Glomerular visceral epithelial cell (primary cell): ENCODE measurements around the gene WFIKKN1.

ENCODE experiments used
- DNase-seq: peaks from one replicate; pipeline ENCODE4 v3.0.0-alpha.2; 2016; ENCODE audit errors: extremely low spot score

The WFIKKN1 gene

DNA sequence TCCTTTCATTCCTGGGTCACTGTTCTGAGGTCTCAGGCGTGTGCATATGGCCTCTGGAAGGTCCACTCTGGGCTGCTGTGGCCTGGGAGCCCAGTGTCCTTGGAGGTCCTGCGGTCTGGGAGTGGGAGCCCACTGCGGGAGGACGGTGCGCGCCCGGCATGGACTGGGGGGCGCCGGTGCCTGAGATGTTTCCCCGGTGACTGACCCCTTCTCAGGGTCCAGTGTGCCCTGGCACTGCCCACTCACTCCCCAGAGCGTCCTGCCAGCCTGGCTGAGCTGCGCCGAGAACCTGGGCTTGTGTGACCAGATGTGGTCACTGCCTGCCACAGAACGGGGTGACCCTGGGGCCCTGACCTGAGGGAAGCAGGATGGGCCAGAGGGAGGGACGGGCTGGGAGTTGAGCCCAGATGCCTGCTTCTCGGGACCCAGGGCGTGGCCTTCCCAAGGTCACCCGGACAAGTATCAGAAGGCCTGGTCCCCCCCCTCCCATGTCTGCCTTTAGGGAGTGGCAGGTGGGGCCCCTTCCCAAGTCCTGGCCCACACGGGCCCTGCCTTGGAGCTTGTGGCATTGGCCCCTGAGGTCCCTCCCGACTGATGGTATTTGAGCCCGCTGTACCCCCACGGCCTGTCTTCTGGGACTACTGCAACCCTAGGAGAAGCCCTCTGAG is 43.6 kb downstream of the WFIKKN1 start:
- no peak for DNase-seq

DNA sequence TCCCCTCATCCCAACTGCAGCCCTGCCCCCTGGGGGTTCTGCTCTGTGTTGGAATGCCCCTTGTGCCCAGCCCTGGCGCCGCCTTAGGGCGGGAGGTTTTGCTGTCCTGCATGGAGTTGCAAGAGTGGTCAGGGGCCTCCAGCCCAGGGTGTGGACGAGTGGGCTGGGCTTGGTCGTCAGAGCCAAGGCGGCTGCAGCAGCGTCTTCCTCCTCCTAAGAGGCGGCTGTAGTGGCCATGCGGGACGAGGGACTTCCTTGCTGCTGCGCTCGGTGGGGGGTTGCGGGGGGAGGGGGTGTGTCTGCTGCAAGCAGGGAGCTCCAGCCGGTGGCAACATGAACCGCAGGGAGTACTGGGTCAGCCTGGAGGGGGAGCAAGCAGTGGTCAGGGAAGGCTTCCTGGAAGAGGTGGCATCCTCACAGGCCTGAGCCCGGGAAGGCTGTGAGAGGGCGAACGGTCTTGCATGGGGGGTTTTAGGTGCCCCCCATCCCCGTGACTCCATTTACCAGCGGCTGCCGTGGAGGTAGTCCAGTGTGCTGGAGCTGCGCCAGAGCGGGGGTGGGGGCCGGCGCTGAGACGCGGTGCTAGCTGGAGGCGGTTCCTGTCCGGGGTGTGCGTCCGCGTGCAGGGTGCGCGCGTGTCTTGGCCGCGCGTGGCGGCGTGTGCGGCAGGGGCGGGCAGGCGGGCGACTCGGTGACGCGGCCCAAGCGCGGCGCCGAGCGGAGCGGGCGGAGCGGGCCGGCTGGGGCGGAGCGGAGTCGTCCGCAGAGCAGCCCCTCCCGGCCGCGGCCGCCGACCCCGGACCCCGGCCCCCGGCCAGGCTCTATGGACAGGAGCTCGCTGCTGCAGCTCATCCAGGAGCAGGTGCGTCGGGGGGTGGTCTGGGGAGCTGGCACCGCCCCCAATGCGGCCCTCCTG is 44.4 kb downstream of the WFIKKN1 start, which contains the start of gene RHBDL1:
Gene RHBDL1 (plus strand): TSS at position 704 of the 916 bp plus-strand sequence. CDS start 120 bp downstream, at position 824.
- no peak for DNase-seq

DNA sequence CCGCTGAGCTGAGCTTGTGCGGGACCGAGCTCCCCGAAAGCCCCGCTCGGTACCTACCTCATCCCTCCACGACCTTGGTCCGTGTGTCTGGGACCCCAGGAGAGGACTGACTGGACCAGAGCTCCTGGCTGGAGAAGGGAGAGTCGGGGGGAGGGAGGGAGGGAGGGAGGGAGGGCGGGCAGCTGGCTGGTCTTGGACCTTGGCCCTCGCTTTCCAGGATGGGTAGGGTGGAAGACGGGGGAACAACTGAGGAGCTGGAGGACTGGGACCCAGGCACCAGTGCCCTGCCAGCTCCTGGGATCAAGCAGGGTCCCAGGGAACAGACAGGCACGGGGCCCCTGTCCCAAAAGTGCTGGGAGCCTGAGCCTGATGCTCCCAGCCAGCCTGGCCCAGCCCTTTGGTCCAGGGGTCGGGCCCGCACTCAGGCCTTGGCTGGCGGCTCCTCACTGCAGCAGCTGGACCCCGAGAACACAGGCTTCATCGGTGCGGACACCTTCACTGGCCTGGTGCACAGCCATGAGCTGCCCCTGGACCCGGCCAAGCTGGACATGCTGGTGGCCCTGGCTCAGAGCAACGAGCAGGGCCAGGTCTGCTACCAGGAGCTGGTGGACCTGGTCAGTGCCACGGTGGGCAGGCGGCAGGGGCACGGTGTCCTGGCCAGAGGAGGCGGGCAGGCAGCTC is 45.2 kb downstream of the WFIKKN1 start:
- DNase-seq, result no peak

DNA sequence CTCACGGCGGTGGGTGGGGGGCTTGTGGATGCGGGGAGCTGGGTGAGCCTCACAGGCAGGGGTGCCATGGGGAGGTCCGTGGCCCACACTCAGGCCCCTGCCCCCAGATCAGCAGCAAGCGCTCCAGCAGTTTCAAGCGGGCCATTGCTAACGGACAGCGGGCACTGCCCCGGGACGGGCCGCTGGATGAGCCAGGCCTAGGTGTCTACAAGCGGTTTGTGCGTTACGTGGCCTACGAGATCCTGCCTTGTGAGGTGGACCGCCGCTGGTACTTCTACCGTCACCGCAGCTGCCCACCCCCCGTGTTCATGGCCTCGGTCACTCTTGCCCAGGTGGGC is 45.7 kb downstream of the WFIKKN1 start:
- no peak for DNase-seq

DNA sequence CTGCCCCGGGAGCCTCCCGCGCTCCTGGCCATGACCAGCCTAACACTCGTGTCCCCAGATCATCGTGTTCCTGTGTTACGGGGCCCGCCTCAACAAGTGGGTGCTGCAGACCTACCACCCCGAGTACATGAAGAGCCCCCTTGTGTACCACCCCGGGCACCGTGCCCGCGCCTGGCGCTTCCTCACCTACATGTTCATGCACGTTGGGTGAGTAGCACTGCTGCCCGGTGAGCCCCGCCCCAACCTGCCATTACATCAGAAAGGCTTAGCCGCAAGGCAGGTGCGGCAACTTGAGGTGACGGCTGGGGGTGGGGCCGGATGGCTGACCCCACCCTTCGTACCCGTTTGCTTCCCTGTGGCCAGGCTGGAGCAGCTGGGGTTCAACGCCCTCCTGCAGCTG is 46.1 kb downstream of the WFIKKN1 start:
- no peak for DNase-seq

DNA sequence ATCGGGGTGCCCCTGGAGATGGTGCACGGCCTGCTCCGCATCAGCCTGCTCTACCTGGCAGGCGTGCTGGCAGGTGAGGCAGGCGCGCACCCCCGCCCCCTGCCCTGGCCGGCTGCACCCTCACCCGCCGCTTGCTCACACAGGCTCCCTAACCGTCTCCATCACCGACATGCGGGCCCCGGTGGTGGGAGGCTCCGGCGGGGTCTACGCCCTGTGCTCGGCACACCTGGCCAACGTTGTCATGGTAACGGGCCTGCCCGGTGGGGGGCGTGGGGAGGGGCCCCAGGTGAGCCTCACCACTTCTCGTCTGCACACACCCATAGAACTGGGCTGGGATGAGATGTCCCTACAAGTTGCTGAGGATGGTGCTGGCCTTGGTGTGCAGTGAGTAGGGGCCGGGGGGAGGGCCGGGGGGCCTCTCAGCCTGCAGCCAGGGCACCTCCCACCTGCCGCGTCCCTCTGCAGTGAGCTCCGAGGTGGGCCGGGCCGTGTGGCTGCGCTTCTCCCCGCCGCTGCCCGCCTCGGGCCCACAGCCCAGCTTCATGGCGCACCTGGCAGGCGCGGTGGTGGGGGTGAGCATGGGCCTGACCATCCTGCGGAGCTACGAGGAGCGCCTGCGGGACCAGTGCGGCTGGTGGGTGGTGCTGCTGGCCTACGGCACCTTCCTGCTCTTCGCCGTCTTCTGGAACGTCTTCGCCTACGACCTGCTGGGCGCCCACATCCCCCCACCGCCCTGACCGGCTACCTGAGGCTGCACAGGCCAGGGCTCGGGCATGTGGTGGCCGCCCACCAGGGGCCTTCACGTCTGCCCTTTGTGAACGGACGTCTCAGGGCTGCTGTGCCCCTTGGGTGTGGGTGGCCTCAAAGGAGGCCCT is 46.8 kb downstream of the WFIKKN1 start:
- DNase-seq, result no peak

DNA sequence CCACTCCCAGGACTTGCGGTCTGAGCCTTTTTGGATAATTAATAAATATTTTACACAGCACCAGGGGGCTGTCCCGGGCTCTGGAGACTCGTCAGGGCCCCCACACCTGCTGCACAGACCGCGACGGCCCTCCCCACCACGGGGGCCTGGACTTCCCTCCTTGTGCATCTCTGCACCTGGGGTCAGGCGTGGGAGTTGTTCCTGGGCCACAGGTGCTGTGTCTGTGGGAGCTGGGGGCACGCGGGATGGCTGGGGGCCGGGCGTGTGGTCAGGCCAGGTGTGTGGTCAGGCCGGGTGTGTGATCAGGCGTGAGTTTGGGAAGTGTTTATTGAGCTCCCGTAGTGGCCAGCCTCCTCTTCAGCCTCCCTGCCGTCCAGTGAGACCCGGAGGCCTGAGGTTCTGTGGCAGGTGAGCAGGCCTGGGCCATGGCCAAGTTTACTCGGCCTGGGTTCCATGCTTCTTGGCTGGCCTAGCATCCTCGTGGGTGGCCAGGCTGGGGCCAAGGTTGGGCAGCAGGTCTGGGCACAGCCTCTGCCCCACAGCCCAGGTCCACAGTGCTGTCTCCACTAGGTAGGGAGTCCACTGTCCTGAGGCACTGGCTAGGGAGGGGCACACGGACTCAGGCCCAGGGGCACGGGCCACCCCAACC is 47.5 kb downstream of the WFIKKN1 start:
- DNase-seq, result no peak

DNA sequence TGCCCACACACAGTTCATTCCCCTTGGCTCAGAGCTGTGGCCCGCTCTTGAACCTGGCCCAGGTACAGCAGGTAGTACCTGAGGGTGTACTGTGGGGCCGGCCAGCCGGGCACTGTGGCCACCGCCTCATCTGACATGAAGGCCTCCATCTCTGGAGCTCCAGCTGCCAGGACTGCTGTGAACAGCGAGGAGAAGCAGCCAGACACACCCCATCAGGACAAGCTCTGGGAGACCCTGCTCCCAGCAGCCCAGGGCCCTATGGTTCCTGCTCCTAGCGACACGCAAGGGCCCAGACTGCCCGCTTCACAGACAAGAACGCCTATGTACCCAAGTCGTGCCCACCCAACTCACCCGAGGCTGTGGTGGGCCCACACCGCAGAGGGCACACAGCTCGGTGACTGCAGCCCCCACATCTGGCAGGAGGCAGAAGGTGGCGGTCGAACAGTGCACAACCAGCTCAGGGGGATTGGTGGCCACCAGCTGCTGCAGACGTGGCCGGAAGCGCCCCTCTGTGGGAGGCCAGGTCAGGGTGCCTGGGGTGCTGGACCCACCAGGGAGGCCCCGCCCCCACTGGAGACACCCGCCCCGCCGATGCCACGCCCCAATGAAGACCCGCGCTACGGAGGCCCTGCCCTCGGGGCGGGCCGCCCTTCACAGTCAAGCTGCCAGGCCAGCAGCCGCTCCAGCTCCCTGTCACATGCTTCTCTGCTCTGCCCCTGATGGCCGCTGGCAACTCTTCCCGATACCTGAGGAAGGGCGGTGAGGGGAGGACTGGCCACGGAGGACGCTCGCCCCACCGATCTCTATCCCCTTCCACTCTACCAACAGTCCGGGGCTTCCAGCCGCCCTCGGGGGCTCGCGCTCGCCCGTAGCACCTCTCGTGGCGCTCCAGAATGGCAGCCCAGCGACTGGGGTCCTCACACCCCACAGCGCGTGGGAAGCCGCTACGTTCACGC is 48.4 kb downstream of the WFIKKN1 start:
- DNase-seq, result peak; percentile 67

DNA sequence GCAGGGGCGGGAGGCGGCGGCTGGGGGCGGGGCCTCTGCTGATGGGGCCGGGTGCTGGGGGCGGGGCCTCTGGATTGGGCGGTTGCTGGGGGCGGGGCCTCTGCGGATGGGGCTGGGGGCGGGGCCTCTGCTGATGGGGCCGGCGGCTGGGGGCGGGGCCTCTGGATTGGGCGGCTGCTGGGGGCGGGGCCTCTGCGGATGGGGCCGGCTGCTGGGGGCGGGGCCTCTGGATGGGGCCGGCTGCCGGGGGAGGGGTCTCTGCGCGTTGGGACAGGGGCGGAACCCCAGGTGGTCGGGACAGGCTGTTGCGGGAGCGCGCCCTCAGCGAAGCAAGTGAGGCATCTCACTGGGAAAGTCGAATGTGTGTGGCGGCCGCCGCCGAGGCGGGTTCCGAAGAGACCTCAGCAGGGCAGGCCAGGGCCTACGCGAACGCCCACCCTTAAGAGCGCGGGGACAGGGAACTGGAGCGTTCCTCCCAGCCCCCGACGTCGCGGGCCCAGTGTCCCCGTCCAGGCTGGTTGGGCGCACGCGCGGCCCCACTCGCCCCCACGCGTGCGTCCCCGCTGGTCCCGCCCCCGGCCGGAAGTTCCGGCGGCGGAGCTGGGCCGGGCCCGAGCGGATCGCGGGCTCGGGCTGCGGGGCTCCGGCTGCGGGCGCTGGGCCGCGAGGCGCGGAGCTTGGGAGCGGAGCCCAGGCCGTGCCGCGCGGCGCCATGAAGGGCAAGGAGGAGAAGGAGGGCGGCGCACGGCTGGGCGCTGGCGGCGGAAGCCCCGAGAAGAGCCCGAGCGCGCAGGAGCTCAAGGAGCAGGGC is 49.2 kb downstream of the WFIKKN1 start, which contains the start of gene STUB1:
Gene STUB1 (plus strand): TSS at position 597 of the 811 bp plus-strand sequence. CDS start 116 bp downstream, at position 713.
- peak; percentile 87 for DNase-seq

DNA sequence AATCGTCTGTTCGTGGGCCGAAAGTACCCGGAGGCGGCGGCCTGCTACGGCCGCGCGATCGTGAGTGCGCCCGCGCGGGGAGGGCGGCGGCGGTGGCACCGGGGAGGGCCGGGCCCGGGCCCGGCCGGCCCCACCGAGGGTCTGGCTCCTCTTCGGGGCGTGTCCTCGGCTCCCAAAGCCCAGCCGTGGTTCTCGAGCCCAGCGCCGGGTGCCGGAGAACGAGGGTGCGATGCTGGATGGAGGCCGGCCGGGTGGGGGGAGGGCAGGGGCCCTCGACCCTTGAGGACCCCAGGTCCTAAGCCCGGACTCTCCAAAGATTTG is 49.8 kb downstream of the WFIKKN1 start:
- DNase-seq, result no peak

DNA sequence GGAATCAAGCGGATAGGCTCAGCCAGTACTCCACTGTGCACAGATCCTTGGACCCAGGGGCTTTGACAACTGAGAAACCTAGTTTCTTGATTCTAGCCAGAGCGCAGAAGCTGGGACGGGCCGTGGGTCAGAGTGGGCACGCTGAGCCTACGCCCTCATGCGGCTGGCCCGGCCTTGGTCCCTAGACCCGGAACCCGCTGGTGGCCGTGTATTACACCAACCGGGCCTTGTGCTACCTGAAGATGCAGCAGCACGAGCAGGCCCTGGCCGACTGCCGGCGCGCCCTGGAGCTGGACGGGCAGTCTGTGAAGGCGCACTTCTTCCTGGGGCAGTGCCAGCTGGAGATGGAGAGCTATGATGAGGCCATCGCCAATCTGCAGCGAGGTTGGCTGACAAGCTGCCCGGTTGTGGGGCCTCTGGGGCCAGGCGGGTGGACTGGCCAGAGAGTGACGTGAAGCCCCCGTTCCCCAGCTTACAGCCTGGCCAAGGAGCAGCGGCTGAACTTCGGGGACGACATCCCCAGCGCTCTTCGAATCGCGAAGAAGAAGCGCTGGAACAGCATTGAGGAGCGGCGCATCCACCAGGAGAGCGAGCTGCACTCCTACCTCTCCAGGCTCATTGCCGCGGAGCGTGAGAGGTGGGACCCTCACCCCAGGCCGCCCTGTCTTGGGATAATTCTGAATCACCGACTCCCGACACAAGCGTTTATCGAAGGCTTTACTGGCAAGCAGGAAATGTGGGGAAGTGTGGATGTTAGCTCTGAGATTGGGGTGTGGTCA is 50.4 kb downstream of the WFIKKN1 start:
- no peak for DNase-seq

DNA sequence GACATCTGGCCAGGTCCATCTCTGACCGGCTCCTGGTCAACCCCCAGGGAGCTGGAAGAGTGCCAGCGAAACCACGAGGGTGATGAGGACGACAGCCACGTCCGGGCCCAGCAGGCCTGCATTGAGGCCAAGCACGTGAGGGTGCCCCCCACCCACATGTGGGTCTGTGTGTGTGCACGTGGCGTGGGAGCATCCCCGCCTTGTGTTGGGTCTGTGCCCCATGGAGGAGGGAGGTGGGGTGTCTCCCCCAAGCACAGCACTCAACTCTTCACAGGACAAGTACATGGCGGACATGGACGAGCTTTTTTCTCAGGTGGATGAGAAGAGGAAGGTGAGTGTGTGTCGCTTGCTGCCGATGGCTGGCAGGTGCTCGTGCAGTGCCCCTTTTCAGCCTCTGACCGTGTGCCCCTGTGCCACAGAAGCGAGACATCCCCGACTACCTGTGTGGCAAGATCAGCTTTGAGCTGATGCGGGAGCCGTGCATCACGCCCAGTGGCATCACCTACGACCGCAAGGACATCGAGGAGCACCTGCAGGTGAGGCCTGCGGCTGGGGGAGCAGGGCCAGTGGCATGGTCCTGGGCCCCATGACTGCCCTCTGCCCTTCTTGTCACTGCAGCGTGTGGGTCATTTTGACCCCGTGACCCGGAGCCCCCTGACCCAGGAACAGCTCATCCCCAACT is 51.1 kb downstream of the WFIKKN1 start:
- peak; percentile 66 for DNase-seq

DNA sequence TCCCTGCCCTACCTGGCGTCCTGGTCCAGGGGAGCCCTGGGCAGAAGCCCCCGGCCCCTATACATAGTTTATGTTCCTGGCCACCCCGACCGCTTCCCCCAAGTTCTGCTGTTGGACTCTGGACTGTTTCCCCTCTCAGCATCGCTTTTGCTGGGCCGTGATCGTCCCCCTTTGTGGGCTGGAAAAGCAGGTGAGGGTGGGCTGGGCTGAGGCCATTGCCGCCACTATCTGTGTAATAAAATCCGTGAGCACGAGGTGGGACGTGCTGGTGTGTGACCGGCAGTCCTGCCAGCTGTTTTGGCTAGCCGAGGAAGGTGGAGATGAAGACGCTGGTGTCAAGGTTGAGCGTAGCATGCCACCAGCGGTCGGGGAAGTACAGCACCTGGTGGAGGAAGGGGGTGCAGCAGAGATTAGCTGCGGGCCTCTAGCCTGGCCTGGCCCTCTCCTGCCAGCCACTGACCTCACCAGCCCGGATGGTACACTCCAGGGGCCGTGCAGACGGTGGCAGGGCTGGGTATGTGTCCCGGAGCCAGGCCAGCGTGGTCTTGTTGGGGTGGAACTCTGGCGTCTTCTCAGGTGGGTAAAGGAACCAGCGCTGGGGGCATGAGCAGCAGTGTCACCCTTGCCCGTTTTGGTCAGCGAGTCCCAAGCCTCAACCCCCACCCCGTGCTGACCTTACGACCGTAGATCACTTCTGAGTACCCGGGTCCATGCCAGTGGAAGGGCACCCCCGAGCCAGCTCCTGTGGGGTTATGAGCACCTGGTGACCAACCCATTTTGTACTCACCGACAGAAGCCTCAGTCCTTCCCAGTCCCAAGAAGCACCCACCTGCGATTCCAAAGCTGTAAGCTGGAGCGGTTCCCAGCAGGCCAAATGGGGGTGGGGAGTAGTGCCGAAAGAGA is 52.0 kb downstream of the WFIKKN1 start:
- no peak for DNase-seq

DNA sequence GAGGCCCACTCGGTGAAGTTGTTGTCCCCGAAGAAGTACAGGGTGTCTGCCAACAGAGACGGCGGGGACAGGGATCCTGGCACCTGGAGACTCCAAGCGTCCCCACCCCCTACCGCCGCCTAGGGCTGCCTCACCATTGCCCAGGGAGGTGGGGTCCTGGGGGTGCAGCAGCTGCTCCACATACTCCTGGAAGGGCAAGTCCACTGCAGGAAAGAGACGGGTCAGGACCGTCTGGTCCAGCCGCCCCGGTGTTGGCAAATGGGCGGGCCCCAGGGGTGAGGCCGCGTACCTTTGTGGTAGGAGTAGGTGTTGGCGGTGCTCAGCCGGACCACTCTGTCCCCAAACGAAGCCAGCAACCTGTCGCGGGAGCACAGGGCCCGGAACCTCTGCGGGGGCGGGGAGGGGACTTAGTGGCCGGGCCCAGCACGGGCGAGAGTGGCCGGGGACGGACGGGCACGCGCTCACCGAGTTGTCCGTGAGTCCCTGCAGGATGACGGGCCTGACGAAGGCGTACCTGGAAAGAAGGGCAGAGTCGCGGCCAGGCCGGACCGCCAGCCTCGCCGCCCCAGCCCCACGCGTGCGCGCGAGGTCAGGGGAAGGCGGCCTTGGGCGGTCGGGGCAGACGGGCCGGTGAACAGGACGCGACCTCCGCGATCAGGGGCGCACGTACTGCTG is 52.7 kb downstream of the WFIKKN1 start:
- DNase-seq, result no peak
